GM19463 (cell line): ENCODE measurements around the gene ALDH7A1.
"Not testable (repeated sequence)": the region's sequence is repeated elsewhere in the genome, so short reads cannot be mapped to it uniquely, and the experiment has no call there.

Experiments
- ATAC-seq: cut with Tn5 transposase; IDR thresholded peaks from one replicate; pipeline ENCODE4 v1.9.1; 2021; ENCODE audit warnings: mild to moderate bottlenecking, moderate library complexity; ENCODE audit not compliant: unreplicated experiment

Gene ALDH7A1

DNA sequence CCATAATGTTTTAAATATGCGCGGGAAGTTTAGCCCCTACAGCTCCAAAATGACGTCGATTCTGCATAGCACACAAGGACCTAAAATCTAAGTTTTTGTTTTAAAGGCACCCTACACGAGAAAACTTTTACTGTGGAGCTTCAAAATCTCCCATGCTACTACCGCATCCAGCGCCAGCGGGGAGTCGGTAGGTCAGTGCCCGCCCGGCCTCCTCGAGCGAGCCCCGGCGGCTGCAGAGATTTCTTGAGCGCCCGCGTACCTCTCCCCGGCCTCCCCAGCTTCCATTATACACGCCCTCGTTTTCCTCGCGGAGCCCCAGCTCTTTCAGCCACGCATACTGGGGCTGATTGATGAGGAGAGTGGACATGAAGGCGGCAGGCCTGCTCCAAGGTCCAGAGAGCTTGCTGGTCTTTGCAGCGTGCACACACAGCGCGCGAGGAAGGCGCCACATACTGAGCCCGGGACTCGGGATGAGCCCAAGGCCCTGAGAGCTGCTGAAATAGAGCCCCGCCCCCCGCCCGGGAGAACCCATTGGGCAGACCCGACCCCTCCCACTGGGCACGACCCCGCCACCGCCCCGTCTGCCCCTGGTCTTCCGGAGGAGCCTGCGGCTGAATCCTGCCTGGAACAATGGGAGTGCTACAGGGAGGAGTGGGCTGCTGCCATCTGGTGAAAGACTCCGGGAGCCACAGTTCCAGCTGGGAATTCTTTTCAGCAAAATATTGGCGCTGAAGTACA lies at the start of gene ALDH7A1:
Gene ALDH7A1, minus strand, starts transcription at position 472 of the 738 bp plus-strand sequence. Its CDS starts 21 bp downstream, at position 451.
- ATAC-seq, result peak; percentile 79

DNA sequence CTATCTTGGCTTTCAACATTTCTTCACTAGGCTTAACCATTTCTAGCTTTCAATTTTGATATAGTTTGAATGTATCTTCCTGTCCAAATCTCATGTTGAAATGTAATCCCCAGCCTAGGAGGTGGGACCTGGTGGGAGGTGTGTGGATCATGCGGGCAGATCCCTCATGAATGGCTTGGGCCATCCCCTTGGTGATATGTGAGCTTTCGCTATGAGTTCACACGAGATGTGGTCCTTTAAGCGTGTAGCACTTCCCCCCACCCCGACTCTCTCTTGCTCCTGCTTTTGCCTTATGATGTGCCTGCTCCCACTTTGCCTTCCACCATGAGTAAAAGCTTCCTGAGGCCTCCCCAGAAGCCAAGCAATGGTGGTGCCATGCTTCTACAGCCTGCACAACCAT lies 46.4 kb upstream of the ALDH7A1 start:
- ATAC-seq, result peak; percentile 84

DNA sequence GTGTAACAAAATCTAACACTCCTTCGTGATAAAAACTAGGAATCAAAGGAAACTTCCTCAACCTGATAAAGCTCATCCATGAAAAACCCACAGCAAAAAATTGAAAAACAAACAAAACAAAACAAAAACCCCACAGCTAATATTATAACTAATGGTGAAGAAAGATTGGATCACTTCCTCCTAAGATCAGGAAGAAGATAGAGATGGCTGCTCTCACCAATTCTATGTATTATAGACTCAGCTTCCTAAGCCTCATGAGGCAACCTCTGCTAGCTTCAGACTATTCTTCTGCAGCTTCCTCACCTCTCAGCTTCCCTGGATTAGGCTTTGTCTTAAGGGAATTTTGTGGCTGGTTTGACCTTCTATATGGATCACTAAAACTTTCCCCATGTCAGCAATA lies 45.8 kb upstream of the ALDH7A1 start:
- peak; percentile 23 for ATAC-seq

DNA sequence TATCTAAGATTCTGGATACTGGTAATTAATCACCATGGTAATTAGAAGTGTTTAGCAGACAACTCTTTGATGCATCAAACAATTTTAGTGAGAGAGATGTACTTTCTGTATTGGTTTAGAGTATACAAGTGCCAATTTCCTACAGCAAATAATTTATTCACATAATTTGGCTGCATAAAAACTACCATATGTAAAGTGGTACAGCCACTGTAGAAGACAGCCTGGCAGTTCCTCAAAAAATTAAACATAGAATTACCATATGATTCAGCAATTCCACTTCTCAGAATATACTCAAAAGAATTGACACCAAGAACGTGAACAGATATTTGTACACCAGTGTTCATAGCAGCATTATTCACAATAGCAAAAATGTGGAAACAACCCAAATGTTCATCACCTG lies 41.9 kb upstream of the ALDH7A1 start:
- ATAC-seq, result no peak

DNA sequence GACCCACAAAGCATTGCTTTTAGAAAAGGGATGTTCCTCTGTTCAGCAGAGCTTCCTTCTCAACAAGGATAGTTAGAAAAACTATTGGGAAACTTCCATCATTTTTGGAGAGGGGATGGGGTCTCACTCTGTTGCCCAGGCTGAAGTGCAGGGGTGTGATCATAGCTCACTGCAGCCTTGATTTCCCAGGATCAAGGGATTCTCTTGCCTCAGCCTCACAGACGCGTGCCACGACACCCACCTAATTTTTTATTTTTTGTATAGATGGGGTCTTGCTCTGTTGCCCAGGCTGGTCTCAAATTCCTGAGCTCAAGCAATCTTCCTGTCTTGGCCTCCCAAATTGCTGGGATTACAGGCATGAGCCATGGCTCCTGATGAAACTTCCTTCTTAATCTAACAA lies 40.6 kb upstream of the ALDH7A1 start:
- ATAC-seq, result no peak

DNA sequence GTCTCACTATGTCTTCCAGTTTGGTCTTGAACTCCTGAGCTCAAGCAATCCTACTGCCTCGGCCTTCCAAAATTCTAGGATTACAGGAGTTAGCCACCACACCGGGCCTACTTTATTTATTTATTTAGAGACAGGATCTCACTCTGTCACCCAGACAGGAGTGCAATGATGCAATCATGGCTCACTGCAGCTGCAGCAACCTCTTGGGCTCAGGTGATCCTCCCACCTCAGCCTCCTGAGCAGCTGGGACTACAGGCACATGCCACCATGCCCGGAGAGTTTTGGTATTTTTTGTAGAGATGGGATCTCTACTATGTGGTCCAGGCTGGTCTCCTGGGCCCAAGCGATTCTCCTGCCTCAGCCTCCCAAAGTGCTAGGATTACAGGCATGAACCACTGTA lies 38.5 kb upstream of the ALDH7A1 start:
- no peak for ATAC-seq

DNA sequence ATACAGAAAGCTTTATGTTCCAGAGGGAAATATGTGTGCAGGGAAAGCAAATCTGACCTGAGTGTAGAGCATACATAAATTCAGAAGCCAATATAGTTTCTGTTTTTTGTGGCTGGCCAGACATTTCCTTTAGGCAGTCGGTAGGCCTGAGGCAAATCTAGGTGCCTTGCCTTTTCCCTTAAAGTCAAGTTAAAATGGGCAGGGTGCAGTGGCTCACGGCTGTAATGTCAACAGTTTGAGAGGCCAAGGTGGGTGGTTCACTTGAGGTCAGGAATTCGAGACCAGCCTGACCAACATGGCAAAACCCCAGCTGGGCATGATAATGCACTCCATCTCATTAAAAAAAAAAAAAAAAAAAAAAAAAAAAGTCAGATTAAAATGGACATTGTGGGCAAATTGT lies 36.9 kb upstream of the ALDH7A1 start:
- no peak for ATAC-seq

DNA sequence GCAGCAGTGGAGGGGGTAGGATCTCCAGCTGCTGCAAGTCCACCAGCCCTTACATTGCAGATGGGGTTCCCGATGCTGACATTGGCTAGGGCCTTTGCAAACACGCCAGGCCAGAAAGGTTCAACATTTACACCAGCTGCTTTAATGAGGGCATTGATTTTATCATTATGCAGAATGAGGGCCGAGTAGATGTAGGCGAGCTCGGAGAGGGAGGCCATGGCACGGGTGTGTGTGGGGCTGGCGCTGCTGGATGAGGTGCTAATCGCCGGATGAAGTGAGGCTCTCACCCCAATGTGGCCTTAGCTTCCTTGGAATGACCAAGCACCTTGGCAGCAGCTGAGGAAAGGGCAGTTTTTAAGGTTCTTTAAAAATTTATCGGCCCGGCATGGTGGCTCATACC lies 33.1 kb upstream of the ALDH7A1 start:
- no peak for ATAC-seq

DNA sequence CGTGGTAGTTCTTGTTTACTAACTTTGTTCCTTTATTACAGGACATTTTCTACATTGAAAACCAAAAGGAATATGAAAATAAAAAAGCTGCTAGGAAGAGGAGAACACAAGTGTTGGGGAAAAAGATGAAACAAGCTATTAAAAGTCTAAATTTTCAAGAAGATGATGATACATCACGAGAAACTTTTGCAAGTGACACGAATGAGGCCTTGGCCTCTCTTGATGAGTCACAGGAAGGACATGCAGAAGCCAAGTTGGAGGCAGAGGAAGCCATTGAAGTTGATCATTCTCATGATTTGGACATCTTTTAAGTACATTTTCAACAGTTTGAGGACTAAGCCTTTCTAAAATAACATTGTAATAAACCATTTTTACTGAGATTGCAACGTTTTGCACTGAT lies 29.5 kb upstream of the ALDH7A1 start:
- peak; percentile 47 for ATAC-seq

DNA sequence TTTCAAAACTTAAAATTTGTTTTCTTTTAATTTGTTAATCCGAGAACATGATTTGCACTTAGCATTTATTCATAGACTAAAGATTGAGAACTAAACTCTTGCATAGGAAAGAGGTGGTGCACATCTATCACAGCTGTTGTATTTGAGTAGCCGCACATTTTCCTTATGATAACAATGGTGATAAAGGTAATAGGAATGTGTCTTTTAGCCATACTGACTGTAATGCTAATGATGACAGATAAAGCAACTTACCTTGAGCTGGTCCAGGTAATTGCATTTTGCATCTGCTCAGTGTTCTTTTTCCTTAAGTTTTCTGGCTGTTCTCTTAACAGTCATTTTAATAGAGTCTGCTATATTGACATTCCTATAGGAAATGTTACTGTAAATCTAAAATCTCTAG lies 24.8 kb upstream of the ALDH7A1 start:
- ATAC-seq, result no peak

DNA sequence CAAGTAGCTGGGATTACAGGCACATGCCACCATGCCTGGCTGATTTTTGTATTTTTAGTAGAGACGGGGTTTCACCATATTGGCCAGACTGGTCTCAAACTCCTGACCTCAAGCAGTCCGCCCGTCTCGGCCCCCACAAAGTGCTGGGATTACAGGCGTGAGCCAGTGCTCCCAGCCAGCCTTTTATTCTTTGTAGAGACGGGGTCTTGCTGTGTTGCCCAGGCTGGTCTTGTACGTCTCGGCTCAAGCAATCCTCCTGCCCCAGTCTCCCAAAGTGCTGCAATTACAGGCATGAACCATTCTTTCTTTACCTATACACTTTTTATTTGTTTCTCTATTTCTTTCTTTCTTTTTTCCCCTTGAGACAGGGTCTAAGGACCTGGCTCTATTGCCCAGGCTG lies 22.6 kb upstream of the ALDH7A1 start:
- not testable (repeated sequence) for ATAC-seq

DNA sequence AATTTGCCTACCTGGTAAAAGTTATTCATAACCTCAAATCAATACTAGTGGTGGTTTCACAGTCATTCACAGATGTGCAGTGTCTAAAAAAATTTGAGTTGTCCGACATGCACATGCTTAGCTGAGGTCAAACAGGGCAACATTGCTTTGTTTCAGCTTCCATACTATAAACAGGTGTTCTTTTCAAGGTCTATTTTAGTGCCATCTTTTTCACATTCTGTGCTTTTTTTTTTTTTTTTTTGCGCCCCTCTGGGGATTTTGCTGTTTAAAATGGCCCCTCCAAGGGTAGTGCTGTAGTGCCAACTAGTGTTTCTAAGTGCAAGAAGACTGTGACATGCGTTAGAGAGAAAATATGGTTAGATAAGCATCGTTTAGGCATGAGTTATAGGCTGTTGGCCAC lies 20.3 kb upstream of the ALDH7A1 start:
- peak; percentile 94 for ATAC-seq

DNA sequence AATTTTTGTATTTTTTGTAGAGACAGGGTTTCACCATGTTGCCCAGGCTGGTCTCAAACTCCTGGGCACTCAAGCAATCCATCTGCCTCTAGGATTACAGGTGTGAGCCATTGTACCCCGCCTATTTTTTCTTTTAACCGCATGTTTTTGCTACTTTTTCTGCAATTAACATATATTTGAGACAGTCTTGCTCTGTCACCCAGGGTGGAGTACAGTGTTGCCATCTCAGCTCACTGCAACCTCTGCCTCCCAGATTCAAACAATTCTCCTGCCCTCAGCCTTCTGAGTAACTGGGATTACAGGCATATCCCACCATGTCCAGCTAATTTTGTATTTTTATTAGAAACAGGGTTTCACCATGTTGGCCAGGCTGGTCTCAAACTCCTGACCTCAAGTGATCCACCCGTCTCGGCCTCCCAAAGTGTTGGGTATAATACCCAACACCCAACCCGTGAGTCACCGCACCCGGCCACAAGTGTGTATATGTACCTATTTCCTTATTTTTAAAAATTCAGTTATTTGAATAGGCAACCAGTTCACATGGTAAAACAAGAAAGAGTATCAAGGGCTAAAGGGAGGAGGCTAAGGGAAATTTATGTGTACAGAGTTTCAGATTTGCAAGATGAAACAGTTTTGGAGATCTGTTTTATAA lies 19.0 kb upstream of the ALDH7A1 start:
- no peak for ATAC-seq

DNA sequence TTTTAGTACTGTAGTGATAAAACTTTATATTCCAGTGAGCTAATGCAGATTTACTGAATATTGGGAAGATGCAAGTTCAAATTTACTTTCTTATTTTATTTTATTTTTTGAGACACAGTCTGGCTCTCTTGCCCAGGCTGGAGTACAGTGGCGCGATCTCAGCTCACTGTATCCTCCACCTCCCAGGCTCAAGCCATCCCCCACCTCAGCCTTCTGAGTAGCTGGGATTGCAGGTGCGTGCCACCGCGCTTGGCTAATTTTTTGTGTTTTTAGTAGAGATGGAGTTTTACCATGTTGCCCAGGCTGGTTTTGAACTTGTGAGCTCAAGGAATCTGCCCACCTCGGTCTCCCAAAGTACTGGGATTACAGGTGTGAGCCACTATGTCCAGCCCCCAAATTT lies 15.6 kb upstream of the ALDH7A1 start:
- no peak for ATAC-seq

DNA sequence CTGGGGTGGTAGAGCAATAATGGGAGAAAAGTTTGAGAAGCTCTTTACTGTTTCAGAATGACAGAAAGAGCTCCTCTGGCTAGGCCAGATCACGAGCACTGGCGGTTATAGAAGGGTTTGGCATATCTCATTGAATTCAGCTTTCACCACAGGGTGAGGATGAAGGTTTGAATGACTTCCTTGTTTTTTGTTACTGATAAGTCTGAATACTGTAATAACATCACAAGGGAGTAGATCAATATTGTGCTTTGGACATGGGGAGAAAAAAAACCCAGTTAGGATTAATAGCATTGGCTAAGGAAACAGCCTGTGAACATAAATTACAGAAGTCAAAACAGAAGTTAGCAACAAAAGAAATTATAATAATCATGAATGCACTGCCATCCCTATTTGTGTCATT lies 15.1 kb upstream of the ALDH7A1 start:
- no peak for ATAC-seq

DNA sequence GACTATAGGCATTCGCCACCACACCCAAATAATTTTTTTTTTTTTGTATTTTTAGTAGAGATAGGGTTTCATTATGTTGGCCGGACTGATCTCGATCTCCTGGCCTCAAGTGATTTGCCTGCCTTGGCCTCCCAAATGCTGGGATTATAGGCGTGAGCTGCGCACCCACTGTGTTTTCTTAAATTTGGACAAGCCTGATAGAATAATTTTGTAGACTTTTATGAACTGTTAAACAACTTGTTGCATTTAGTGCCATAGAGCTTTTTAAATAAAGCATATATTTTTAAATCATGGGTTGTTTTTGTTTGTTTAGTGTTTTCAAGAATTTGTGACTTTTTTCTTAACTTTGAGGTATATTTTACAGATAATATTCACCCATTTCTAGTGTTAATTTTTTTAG lies 10.5 kb upstream of the ALDH7A1 start:
- no peak for ATAC-seq

DNA sequence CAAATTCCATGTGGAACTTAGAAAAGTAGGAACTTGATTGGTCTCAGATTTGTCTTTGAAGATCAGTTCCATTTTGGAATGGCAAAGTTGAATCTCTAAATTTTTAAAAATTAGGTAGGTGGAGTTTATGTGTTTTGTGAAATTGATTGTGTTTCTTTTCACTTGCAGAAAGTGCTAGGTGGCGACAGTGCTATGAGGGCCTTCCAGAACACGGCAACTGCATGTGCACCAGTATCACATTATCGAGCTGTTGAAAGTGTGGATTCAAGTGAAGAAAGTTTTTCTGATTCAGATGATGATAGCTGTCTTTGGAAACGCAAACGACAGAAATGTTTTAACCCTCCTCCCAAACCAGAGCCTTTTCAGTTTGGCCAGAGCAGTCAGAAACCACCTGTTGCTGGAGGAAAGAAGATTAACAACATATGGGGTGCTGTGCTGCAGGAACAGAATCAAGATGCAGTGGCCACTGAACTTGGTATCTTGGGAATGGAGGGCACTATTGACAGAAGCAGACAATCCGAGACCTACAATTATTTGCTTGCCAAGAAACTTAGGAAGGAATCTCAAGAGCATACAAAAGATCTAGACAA lies 8.5 kb upstream of the ALDH7A1 start:
- ATAC-seq, result no peak

DNA sequence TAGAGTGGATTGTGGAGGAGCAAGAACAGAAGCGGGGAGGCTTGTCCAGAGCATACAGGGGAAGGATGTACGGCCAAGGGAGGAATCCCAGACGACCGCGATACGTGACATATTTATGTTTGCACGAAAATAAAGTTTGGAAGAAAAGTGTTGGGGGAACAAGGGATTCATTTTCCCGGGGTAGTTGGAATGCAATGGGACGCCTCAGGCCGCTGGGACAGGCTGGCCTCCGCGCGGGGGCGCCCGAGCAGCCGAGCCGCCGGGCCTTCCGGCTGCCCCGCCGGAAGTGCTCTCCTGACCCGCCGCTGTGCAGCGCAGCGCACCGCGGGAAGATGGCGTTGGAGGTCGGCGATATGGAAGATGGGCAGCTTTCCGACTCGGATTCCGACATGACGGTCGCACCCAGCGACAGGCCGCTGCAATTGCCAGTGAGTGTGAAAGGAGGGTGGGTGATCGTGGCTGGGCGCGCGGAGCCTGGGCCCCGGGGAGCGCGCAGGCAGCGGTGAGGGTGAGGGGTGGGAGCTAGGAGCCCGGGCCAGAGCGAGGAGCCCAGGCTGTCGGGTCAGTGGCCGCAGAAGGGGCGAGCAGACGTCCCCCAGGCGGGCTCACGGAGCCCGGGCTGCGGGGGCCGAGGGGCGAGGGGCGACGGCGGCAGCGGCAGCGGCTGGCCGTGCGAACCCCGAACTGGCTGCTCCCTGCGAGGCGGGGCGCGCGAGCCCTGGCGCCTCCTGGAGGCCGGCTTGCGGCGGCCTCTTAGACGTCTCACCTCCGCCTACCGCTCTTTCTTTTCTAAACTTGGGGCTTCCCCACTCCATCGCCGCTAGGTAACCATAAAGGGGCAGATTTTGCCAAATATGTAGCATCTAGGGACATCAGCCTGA lies 5.9 kb upstream of the ALDH7A1 start, which contains the start of gene PHAX:
Gene PHAX, plus strand, starts transcription at position 317 of the 881 bp plus-strand sequence. Its CDS starts 16 bp downstream, at position 333.
- ATAC-seq, result peak; percentile 95

DNA sequence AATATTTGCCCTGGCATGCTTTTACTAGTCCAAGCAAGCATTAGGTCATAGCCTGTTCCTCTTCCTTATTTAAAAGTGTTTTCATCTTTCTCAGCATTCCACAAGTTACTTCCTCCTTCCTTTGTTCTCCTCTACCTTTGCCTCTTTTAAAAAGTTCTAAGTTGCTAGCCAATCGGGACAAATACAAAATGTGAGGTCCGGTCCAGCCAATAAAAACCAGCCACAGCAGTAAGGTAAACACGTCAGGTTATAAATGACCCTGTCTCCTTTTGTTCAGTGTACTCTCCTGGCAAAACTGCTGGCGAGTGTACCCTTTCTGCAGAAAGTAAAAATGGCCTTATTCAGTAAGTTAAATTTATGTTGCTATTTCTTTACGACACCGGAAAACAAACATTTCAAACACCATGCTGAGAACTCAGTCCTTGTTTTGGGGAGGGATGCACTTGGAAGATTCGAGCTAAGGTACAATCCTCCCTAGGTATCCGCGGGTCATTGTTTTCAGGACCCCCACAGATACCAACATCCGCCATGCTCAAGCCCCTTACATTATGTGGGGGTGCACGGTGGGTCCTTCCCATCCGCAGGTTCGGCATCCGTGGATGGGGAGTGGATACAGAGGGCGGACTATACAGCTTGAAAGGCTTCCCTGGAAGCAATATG lies 5.1 kb upstream of the ALDH7A1 start:
- not testable (repeated sequence) for ATAC-seq

DNA sequence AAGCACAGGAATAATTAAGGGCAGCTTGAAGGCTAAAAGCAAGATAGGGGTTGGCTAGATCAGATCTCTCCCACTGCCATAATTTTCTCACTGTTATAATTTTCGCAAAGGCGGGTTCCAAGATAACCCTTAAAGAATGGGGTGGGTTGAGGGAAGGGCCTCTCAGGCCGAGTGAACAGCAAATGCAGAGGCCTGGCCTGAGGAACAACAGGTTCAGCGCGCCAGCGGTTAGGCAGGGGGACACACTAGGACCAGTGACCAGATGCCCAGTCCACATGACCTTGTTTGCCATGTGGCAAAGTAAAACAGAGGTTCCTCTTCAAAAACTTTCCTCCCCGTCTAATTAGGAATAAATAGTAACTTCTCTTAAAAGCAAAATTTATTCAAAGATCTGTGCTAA lies 4.5 kb upstream of the ALDH7A1 start:
- no peak for ATAC-seq

DNA sequence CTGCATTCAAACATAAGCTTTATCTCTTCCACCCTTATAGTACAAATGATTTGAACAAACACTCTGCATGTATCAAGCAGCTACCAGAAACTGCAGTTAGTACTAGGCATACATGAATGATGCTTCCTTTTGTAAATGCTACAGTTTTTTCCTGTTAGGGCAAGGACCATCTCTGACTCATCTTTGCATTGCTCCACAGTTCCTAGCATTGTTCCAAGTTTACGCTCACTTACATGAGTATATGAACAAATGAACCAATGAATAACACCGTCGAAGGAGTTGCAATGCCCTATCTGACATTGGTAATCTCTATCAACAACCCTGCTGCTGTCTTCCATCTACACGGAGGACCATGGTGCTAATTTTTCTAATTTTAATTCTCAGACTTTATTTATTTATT lies 2.1 kb upstream of the ALDH7A1 start:
- ATAC-seq, result no peak
